ENCODE data around the gene TNFRSF25. TPM values are rescaled to one million over a fixed set of nuclear protein-coding genes. Genes with fewer than 3 reads are reported as not detected.

TNFRSF25 gene
- total RNA-seq, 6 experiments from 2014 or later: 1.8 to 3.2 (median 2.7) TPM

GRCh38 chr1:6476483-6476882, 10.5 kb upstream of the TNFRSF25 start:
- Mint-ChIP-seq H3K4me3 (no peak overlapping the region), H3K27me3 (ENCODE audit: insufficient read depth) (peaks cover 7% of the 10 kb centered on the region), H3K9me3 (no peaks in the 10 kb centered on the region), H3K4me1 (ENCODE audit: low read depth) (no peaks in the 10 kb centered on the region), H3K27ac (no peak overlapping the region), H3K36me3 (ENCODE audit: low read depth) (no peaks in the 10 kb centered on the region)
- DNase-seq: no peak
- no peak for TF ChIP-seq CTCF (IDR thresholded peaks at IDR 0.05)

GRCh38 chr1:6475381-6476133, 9.6 kb upstream of the TNFRSF25 start:
- TF ChIP-seq CTCF (IDR thresholded peaks at IDR 0.05): peak; percentile 98
- Mint-ChIP-seq H3K27ac (no peak overlapping the region), H3K27me3 (ENCODE audit: insufficient read depth) (peaks cover 5% of the 10 kb centered on the region), H3K36me3 (ENCODE audit: low read depth) (no peaks in the 10 kb centered on the region), H3K4me3 (no peak overlapping the region), H3K9me3 (no peaks in the 10 kb centered on the region), H3K4me1 (ENCODE audit: low read depth) (no peaks in the 10 kb centered on the region)
- peak; percentile 11 for DNase-seq

- TF ChIP-seq CTCF (IDR thresholded peaks at IDR 0.05): no peak
- Mint-ChIP-seq H3K4me3 (no peak overlapping the region), H3K36me3 (ENCODE audit: low read depth) (no peaks in the 10 kb centered on the region), H3K9me3 (no peaks in the 10 kb centered on the region), H3K27ac (no peak overlapping the region), H3K27me3 (ENCODE audit: insufficient read depth) (peaks cover 5% of the 10 kb centered on the region), H3K4me1 (ENCODE audit: low read depth) (no peaks in the 10 kb centered on the region)
- no peak for DNase-seq
Measured at GRCh38 chr1:6474815-6475282, 8.9 kb upstream of the TNFRSF25 start.

- Mint-ChIP-seq H3K4me3 (no peak overlapping the region), H3K27ac (no peak overlapping the region), H3K36me3 (ENCODE audit: low read depth) (no peaks in the 10 kb centered on the region), H3K9me3 (no peaks in the 10 kb centered on the region), H3K27me3 (ENCODE audit: insufficient read depth) (peaks cover 5% of the 10 kb centered on the region), H3K4me1 (ENCODE audit: low read depth) (no peaks in the 10 kb centered on the region)
- no peak for TF ChIP-seq CTCF (IDR thresholded peaks at IDR 0.05)
- no peak for DNase-seq
Measured at GRCh38 chr1:6473974-6474814, 8.2 kb upstream of the TNFRSF25 start.

- no peaks in the 10 kb centered on the region for H3K4me1 Mint-ChIP-seq (ENCODE audit: low read depth)
- H3K36me3 Mint-ChIP-seq (ENCODE audit: low read depth): no peaks in the 10 kb centered on the region
- no peak overlapping the region for H3K27ac Mint-ChIP-seq
- TF ChIP-seq CTCF (IDR thresholded peaks at IDR 0.05): no peak
- DNase-seq: no peak
- H3K9me3 Mint-ChIP-seq: no peaks in the 10 kb centered on the region
- H3K4me3 Mint-ChIP-seq: no peak overlapping the region
- peaks cover 5% of the 10 kb centered on the region for H3K27me3 Mint-ChIP-seq (ENCODE audit: insufficient read depth)
Measured at GRCh38 chr1:6473156-6473555, 7.2 kb upstream of the TNFRSF25 start.

Measured in HFFc6 (cell line).